HepG2 (cell line): ENCODE measurements around the gene ZNF816. TPM values are rescaled to one million over a fixed set of nuclear protein-coding genes. Genes with fewer than 3 reads are reported as not detected.

Source experiments
- BCL6 ChIP-seq: IDR thresholded peaks from 2 replicates; pipeline ENCODE4 v1.6.1; 2016; ENCODE audit warnings: missing genetic modification reagents, missing compliant biosample characterization
- GATA4 ChIP-seq: sonication (generic); IDR thresholded peaks from 2 replicates; pipeline ENCODE4 v1.6.1; 2016; ENCODE audit warnings: antibody characterized with exemption, low read depth, borderline replicate concordance
- HNRNPLL ChIP-seq: fragments of 200-400 bp; formaldehyde crosslinking; IDR thresholded peaks from 2 replicates; pipeline ENCODE4 v1.6.1; 2017; ENCODE audit warnings: mild to moderate bottlenecking, low read depth, low read length; ENCODE audit not compliant: poor library complexity, severe bottlenecking
- MYPOP ChIP-seq: sonication (generic); formaldehyde crosslinking; IDR thresholded peaks from 2 replicates; pipeline ENCODE4 v1.8.1; 2023; ENCODE audit warnings: mild to moderate bottlenecking, moderate library complexity, missing genetic modification reagents
- NCOA5 ChIP-seq: sonication (generic); formaldehyde crosslinking; IDR thresholded peaks from 2 replicates; pipeline ENCODE4 v1.4.0; 2020; ENCODE audit warnings: missing genetic modification reagents
- PAXIP1 ChIP-seq: sonication (generic); formaldehyde crosslinking; conservative IDR thresholded peaks from 2 replicates; pipeline ENCODE4 v1.4.0; 2020; ENCODE audit warnings: mild to moderate bottlenecking, missing genetic modification reagents, moderate library complexity
- RBM39 ChIP-seq: fragments of 200-400 bp; formaldehyde crosslinking; IDR thresholded peaks from one replicate; pipeline ENCODE4 v1.6.1; 2018; ENCODE audit warnings: antibody characterized with exemption, mild to moderate bottlenecking, low read depth, low read length; ENCODE audit not compliant: poor library complexity, severe bottlenecking
- SOX6 ChIP-seq, 2 experiments: fragments of 450-650 bp in 1 of 2; sonication (generic) in 1 of 2; formaldehyde crosslinking in 1 of 2; IDR thresholded peaks; 2 replicates each; pipeline versions ENCODE4 v1.4.0 to v1.6.1; 2017 to 2020; ENCODE audit warnings: antibody characterized with exemption in 1 of 2, mild to moderate bottlenecking in 1 of 2, missing genetic modification reagents in 1 of 2
- TCF7 ChIP-seq: sonication (generic); IDR thresholded peaks from 2 replicates; pipeline ENCODE4 v1.6.1; 2016; ENCODE audit warnings: antibody characterized with exemption, low read depth
- THAP9 ChIP-seq: sonication (generic); formaldehyde crosslinking; IDR thresholded peaks from 2 replicates; pipeline ENCODE4; 2020; ENCODE audit warnings: missing genetic modification reagents, mild to moderate bottlenecking, borderline replicate concordance
- TRAFD1 ChIP-seq: sonication (generic); formaldehyde crosslinking; IDR thresholded peaks from 2 replicates; pipeline ENCODE4 v1.5.1; 2020; ENCODE audit warnings: missing genetic modification reagents, mild to moderate bottlenecking, borderline replicate concordance
- ZFAT ChIP-seq: sonication (generic); formaldehyde crosslinking; conservative IDR thresholded peaks from 2 replicates; pipeline ENCODE4 v1.8.1; 2023; ENCODE audit warnings: missing genetic modification reagents, inconsistent platforms
- ZNF460 ChIP-seq: sonication (generic); formaldehyde crosslinking; IDR thresholded peaks from 2 replicates; pipeline ENCODE4 v1.5.1; 2020; ENCODE audit warnings: missing genetic modification reagents, mild to moderate bottlenecking, borderline replicate concordance
- ZNF567 ChIP-seq: sonication (generic); formaldehyde crosslinking; IDR thresholded peaks from 2 replicates; pipeline ENCODE4 v1.8.1; 2023; ENCODE audit warnings: mild to moderate bottlenecking, missing genetic modification reagents, borderline replicate concordance
- ZNF597 ChIP-seq: sonication (generic); formaldehyde crosslinking; IDR thresholded peaks from 2 replicates; pipeline ENCODE4 v1.5.0; 2020; ENCODE audit warnings: missing genetic modification reagents
- ZNF749 ChIP-seq: sonication (generic); formaldehyde crosslinking; IDR thresholded peaks from 2 replicates; pipeline ENCODE4 v1.8.0; 2022; ENCODE audit warnings: mild to moderate bottlenecking, missing genetic modification reagents, moderate library complexity, borderline replicate concordance
- ZNF83 ChIP-seq: sonication (generic); formaldehyde crosslinking; IDR thresholded peaks from 2 replicates; pipeline ENCODE4 v1.4.0; 2020; ENCODE audit warnings: missing genetic modification reagents, mild to moderate bottlenecking, borderline replicate concordance
- ZZZ3 ChIP-seq: sonication (generic); formaldehyde crosslinking; IDR thresholded peaks from 2 replicates; pipeline ENCODE4 v1.4.0; 2020; ENCODE audit warnings: missing genetic modification reagents, mild to moderate bottlenecking, borderline replicate concordance
- polyA plus RNA-seq, 8 experiments: library from polyadenylated mRNA; depleted of rRNA in 3 of 8; stranded (reverse) in 7 of 8; unstranded in 1 of 8; fragments of >200 nt; fragmentation: Illumina TruSeq in 4 of 8; extraction: Trizol in 4 of 8; gene quantifications; 2 replicates each; pipeline versions ENCODE4 v1.2.1 to v1.2.3, GENCODE V29; 2011 to 2016; ENCODE audit warnings: low read depth in 4 of 8, missing spikeins in 1 of 8, mixed read lengths in 1 of 8; ENCODE audit not compliant: insufficient read depth in 1 of 8
- total RNA-seq, 5 experiments: library from RNA; depleted of rRNA; stranded (reverse); fragments of >200 nt; fragmentation: Illumina TruSeq; extraction: Trizol; gene quantifications; 2 replicates each; pipeline ENCODE4 v1.2.3, GENCODE V29; 2016; ENCODE audit warnings: low read depth in 1 of 5

ZNF816 gene
- total and polyA plus RNA-seq, 2 of the 13 experiments (the other 11 are each of a cell fraction or from before 2014, with no cell fraction given) = 5.2 to 14.1 TPM

- TF ChIP-seq PAXIP1 (0 out of 2 replicates have a peak, but pooled peaks have one; percentile 31), ZNF749 (CRISPR knock-in tag) (no peak), GATA4 (no peak), TRAFD1 (CRISPR knock-in tag) (no peak), ZNF567 (no peak), ZNF460 (CRISPR knock-in tag) (no peak), ZFAT (CRISPR knock-in tag) (no peak), TCF7 (no peak), RBM39 (no peak), SOX6 (IDR thresholded peaks at IDR 0.05) (no peak), SOX6 (CRISPR knock-in tag; IDR thresholded peaks at IDR 0.05) (0 out of 2 replicates have a peak, but pooled peaks have one; percentile 12), ZZZ3 (CRISPR knock-in tag) (no peak), HNRNPLL (no peak), ZNF83 (CRISPR knock-in tag) (no peak), MYPOP (no peak), THAP9 (CRISPR knock-in tag) (no peak), ZNF597 (CRISPR knock-in tag) (no peak), BCL6 (no peak), NCOA5 (CRISPR knock-in tag) (no peak)
Observed at GRCh38 chr19:52901842-52902241, 60.8 kb downstream of the ZNF816 start (continued).
